ENCODE data around the gene DACH1.
"Not testable (repeated sequence)": the region's sequence is repeated elsewhere in the genome, so short reads cannot be mapped to it uniquely, and the experiment has no call there.

The DACH1 gene

DNA sequence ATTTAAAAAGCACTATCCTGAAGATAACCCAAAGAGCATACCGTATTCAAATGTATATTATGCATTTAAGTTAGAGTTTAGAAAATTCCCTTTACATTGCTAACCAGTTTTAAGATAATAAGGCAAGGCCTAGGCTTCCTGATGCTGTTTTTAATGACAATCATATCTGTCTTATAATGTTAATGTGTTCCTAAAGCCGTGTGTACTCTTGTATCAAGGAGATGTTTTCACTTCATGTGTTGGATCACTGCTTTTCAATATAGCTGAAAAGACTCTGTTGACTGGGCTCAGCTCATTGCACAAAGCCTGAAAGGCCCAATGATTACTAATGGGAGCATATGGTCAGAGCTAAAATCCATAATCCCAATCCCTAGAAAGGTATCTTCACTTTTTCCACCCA, 81.6 kb downstream of the DACH1 start:
- no peak for DNase-seq (ENCODE audit: low read depth in 2 of 2, low spot score in 1 of 2)

DNA sequence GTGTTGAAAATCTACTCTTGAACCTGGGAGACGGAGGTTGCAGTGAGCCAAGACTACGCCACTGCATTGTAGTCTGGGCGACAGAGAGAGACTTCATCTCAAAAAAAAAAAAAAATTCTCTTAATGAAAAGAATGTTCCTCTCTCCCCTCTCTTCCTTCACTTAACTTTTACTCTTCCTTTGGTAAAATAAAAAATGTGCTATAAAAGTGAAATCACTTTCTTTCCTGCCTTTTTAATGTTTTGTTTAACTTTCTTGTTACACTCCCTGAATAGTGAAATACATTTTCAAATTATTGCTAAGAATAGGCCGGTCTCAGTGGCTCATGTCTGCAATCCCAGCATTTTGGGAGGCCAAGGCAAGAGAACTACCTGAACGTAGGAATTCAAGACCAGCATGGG, 86.5 kb downstream of the DACH1 start:
- no peak for DNase-seq (ENCODE audit: low read depth in 2 of 2, low spot score in 1 of 2)

GRCh38 chr13:71778998-71779397, 88.0 kb downstream of the DACH1 start:
- not testable (repeated sequence) for DNase-seq (ENCODE audit: low read depth in 2 of 2, low spot score in 1 of 2)

- DNase-seq (ENCODE audit: low read depth in 2 of 2, low spot score in 1 of 2), result no peak
Observed at GRCh38 chr13:71775966-71776365, 91.0 kb downstream of the DACH1 start.

DNA sequence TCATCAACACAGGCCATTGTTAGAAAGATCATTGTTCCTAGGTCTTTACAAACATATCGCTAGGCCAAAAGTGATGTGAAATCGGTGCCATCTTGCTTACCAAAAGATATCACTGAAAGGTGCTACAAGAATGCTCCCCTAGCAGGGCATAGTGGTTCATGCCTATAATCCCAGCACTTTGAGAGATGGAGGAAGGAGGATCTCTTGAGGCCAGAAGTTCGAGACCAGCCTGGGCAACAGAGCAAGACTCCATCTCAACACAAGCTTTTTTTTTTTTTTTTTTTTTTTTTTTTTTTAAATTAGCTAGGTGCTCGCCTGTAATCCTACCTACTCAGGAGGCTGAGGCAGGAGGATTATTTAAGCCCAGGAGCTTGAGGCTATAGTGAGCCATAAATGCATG, 92.1 kb downstream of the DACH1 start:
- no peak for DNase-seq (ENCODE audit: low read depth in 2 of 2, low spot score in 1 of 2)

- no peak for DNase-seq (ENCODE audit: low read depth in 2 of 2, low spot score in 1 of 2)
Observed at GRCh38 chr13:71773531-71773930, 93.5 kb downstream of the DACH1 start.

DNA sequence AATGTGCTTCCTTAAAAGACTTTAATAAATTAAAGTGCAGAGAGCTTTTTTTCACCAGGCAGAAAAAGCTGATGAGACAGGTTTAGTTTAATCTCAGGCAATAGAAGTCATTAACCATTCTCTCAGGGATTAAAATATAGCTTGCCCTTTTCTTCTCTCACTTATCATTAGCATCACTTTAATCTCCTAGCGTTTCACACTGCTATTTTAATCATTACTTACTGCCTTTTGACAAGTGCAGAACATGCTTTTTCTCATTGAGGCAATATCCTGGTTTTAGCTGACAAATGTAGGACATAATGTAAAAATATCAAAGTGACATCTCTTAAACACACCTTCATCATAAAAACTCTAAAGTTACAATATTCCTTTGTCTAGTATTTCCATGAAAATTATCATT, 94.6 kb downstream of the DACH1 start:
- DNase-seq (ENCODE audit: low read depth in 2 of 2, low spot score in 1 of 2), result no peak

GRCh38 chr13:71771144-71771543, 95.9 kb downstream of the DACH1 start:
- DNase-seq (ENCODE audit: low read depth in 2 of 2, low spot score in 1 of 2), result no peak

DNA sequence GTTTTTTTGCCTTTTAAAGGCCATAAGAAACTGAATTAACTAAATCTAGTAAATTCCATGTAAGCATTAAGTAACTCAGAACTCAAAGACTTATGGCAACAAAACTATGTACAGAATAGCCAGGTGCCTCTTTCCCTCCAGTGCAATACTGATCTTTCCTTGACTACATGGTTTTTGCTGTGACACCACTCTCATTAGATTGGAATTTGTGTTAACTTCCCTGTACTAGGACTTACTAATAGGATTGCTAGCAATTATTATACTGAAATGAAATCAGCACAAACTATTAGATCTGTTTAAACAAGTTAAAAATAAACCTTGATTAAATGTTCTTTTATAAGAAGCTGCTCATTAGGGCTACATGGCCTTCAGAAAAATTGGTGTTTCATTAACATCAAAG, 96.3 kb downstream of the DACH1 start:
- DNase-seq (ENCODE audit: low read depth in 2 of 2, low spot score in 1 of 2), result no peak

- no peak for DNase-seq (ENCODE audit: low read depth in 2 of 2, low spot score in 1 of 2)
Observed at GRCh38 chr13:71768881-71769280, 98.1 kb downstream of the DACH1 start.

DNA sequence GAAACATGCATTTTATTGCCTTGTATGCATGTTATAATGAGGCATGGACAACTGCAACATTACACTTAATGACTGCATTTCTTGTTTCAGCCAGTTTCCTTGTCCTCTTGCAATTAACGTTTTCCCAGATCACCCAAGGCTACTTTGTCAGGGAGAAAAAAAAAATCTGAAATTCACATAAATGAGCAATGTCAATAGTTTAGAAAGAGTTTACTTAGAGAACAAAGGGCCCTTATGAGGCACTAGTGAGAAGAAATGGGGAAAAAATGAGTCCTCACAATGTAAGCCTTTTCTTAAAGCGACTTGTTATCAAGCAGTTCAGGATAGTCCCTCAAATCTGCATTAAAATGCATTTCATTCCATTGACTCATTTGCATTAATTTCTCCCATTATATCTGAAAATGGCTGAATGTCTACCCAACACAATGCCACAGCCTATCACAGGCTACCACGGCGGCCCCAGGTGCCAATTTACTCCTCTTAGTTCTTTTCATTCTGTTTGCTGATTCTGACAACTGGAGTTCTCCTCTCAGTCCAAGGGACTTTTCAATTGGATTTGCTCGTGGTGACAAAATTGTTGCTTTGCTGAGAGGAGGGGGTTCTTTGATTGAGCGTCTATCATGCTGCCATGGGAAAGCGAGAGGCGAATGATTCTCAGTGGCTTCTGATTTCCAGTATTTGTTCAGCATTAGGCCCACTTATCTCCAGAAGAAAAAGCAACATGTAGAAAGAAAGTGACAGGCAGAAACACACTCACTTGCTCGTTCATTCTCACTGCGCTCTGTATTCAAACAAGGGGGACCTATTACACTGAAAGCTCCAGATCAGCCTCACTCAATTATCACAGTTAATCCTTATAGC, 107.1 kb downstream of the DACH1 start:
- no peak for DNase-seq (ENCODE audit: low read depth in 2 of 2, low spot score in 1 of 2)

GRCh38 chr13:71758828-71759227, 108.2 kb downstream of the DACH1 start:
- no peak for DNase-seq (ENCODE audit: low read depth in 2 of 2, low spot score in 1 of 2)

GRCh38 chr13:71754407-71754974, 112.5 kb downstream of the DACH1 start:
- no peak for DNase-seq (ENCODE audit: low read depth in 2 of 2, low spot score in 1 of 2)

DNA sequence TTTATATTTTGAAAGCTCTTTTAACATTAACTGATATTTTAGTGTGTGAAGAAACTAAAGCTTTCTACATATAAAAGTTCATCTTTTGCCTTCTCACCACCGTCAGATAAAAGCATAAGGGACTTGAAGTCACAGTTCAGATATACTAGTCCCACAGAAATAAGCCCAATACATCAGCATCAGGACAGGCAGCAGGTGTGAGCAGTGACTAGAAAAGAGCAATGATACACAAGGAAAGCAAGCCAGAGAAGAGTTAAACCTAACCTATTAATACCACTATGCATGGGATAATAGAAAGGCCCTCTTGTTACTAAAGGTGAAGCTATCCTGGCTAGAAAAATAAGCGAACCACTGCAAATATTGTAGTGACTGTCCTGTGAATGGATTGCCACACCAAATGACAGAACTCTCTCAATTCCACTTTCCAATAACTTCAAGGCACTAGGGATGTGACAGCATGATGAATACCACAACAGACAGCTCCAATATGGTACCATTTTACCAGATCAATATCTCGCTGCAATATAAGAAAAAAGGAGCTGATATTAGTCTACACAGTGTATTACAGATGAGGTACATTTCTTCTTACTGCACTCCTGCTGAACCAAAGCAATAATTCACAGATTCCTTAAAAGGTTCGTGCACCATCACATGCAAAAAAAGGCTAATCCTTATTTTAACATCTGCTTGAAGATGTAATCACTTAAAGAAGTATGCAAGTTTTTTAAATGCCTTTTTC, 114.1 kb downstream of the DACH1 start:
- no peak for DNase-seq (ENCODE audit: low read depth in 2 of 2, low spot score in 1 of 2)

DNA sequence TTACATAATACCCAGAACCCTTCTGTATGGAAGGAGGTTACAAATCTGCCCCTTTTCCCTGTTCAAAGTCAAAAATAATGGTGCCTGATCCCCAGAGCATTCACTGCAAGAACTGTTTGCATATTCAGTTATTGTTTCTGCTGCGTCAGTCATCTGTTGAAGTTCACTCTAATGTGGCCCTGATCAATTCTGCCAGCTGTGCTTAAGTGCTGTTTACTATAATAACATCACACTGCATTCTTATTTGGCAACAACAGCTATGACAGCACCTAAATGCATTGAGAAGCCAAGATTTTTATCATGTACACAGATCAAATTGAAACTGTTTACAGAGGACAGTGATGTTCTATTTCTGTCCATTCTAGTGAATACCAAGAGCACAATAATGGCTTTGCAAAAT, 115.9 kb downstream of the DACH1 start:
- no peak for DNase-seq (ENCODE audit: low read depth in 2 of 2, low spot score in 1 of 2)

DNA sequence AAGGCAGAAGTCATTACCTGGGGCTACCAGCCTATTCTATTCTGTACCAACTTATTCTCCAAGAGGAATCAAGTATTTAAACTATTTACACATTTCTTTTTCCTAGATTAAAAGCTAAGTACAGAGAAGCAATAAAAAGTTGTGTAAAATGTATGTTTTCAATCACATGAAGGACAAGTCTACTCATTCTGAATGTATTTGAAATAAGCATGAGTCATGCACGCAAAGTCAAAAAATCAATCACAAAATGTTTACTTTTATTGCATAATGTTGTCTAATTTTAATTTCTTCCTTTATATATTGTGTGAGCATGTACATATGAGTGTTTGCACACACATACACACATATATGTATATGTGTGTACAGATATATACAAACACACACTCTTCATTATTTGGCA, 136.7 kb downstream of the DACH1 start:
- DNase-seq (ENCODE audit: low read depth in 2 of 2, low spot score in 1 of 2), result no peak

DNA sequence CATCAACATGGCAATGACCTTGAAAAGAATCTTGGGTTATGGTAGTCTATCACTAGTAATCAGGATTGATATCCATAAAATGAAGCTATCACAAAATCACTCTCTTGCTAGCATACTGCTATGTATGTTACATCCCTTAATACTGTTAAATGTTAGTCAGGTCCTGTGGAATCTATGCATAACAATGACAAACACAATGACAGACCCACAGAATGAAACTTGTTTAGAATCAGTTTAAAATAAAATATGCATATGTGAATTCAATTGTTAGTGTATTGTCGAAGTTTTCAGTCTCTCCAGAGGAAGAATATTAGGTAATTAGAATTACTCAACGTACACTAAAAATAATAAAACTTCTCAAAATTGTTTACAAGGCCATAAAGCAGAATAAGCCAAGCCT, 137.6 kb downstream of the DACH1 start:
- no peak for DNase-seq (ENCODE audit: low read depth in 2 of 2, low spot score in 1 of 2)

GRCh38 chr13:71727662-71728061, 139.3 kb downstream of the DACH1 start:
- no peak for DNase-seq (ENCODE audit: low read depth in 2 of 2, low spot score in 1 of 2)

- no peak for DNase-seq (ENCODE audit: low read depth in 2 of 2, low spot score in 1 of 2)
Observed at GRCh38 chr13:71727042-71727441, 140.0 kb downstream of the DACH1 start.

DNA sequence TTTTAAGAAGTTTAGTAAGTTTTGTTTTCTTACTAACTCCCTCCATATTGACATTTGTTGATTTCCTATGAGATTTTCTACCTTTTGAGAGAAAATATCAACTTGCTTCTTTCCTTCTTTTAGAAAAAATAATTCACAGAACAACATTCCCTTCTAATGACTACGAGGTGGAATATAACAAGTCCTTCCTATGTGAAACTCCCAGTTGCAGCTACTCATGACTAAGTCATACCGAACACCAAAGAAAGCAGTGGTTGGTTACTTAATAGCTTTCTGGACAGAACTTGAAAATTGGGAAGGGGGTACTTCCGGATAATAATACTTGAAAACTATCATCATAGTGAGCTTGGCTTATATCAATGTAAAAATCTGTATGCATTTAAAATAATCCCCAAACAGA, 144.8 kb downstream of the DACH1 start:
- no peak for DNase-seq (ENCODE audit: low read depth in 2 of 2, low spot score in 1 of 2)

- DNase-seq (ENCODE audit: low read depth in 2 of 2, low spot score in 1 of 2), result no peak
Observed at GRCh38 chr13:71721104-71721503, 145.9 kb downstream of the DACH1 start.

- no peak for DNase-seq (ENCODE audit: low read depth in 2 of 2, low spot score in 1 of 2)
Observed at GRCh38 chr13:71718931-71719330, 148.1 kb downstream of the DACH1 start.

Data from stimulated activated CD8-positive, alpha-beta memory T cell treated with anti-CD3 and anti-CD28 coated beads, Interleukin-4, amount 100 ng/mL, for 1 hour (primary cell).